Subcutaneous adipose tissue (tissue), 4 donors: Measurements from ENCODE around the gene TULP4. TPM values are rescaled to one million over a fixed set of nuclear protein-coding genes. Genes with fewer than 3 reads are reported as not detected.

ENCODE experiments used
- CTCF ChIP-seq: fragments of 450-650 bp; IDR thresholded peaks from one replicate; pipeline ENCODE4 v1.5.1; 2016; ENCODE audit warnings: low read depth, mild to moderate bottlenecking, control low read depth, antibody characterized with exemption, moderate library complexity
- total RNA-seq, 4 donors: library from RNA; depleted of rRNA; stranded (reverse); fragments of >200 nt; gene quantifications; one replicate each; pipeline ENCODE4 v1.1.0, GENCODE V29; 2016

TULP4 gene
- total RNA-seq, 4 donors from 2014 or later: 83.6 to 170 (median 123) TPM

- TF ChIP-seq CTCF: no peak
Measured at GRCh38 chr6:158500016-158500735, 187.9 kb downstream of the TULP4 start.

GRCh38 chr6:158501360-158502262 lies 189.3 kb downstream of the TULP4 start:
- no peak for TF ChIP-seq CTCF

GRCh38 chr6:158502263-158502950 lies 190.1 kb downstream of the TULP4 start:
- no peak for TF ChIP-seq CTCF

- no peak for TF ChIP-seq CTCF
Measured at GRCh38 chr6:158503222-158503621, 191.0 kb downstream of the TULP4 start.

- no peak for TF ChIP-seq CTCF
Measured at GRCh38 chr6:158503846-158504245, 191.6 kb downstream of the TULP4 start.

- TF ChIP-seq CTCF: no peak
Measured at GRCh38 chr6:158505194-158505593, 192.9 kb downstream of the TULP4 start.

- no peak for TF ChIP-seq CTCF
Measured at GRCh38 chr6:158506601-158507000, 194.3 kb downstream of the TULP4 start.
